Measurements from ENCODE around the gene CELSR1.
"Not testable (repeated sequence)": the region's sequence is repeated elsewhere in the genome, so short reads cannot be mapped to it uniquely, and the experiment has no call there.

The CELSR1 gene

GRCh38 chr22:46312848-46313247 is 224.6 kb downstream of the CELSR1 start:
- DNase-seq = not testable (repeated sequence)

GRCh38 chr22:46312056-46312455 is 225.4 kb downstream of the CELSR1 start:
- no peak for DNase-seq
